Stomach (tissue), 4 donors: ENCODE measurements around the gene FBXL16.

Experiments
- CTCF ChIP-seq, 7 experiments: fragments of 450-650 bp in 4 of 7; fragments of 200-600 bp in 3 of 7; sonication (generic) in 3 of 7; IDR thresholded peaks; one replicate each; pipeline ENCODE4 v1.5.1; 2016 to 2019; ENCODE audit warnings: antibody characterized with exemption in 7 of 7, control low read depth in 2 of 7, mild to moderate bottlenecking in 1 of 7
- POLR2A ChIP-seq, 4 donors: fragments of 450-650 bp; IDR thresholded peaks; one replicate each; pipeline ENCODE4 v1.6.1; 2016; ENCODE audit warnings: antibody characterized with exemption in 4 of 4, control low read depth in 2 of 4, mild to moderate bottlenecking in 1 of 4, moderate library complexity in 1 of 4
- POLR2AphosphoS5 ChIP-seq, 3 donors: sonication (generic); formaldehyde crosslinking; IDR thresholded peaks; one replicate each; pipeline ENCODE4 v1.6.1; 2016; ENCODE audit warnings: antibody characterized with exemption in 3 of 3

GRCh38 chr16:681746-682427, 23.7 kb downstream of the FBXL16 start:
- no peak for TF ChIP-seq POLR2A (IDR thresholded peaks at IDR 0.05)
- no peak for TF ChIP-seq CTCF (IDR thresholded peaks at IDR 0.05)
- no peak for TF ChIP-seq POLR2AphosphoS5 (IDR thresholded peaks at IDR 0.05)
